ENCODE measurements around the gene GPX3.

The GPX3 gene

DNA sequence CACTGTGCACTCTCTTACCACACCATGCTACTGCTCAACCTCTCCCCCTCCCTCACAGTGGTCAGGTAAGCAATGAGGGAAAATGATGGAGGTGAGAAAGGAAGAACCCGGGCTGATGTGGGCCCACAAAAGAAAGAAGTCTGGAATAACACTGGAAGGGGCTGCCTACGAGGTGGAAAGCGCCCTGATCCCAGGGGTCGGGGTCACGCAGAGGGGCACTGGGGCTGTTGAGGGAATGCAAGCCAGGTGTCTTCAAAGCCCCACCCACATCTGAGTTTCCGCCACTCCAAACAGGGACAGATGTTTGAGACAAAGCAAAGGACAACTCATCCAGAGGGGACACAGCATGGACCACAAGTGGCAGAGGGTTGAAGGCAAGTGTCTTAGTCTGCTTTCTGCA is 56.2 kb downstream of the GPX3 start:
- DNase-seq (ENCODE audit: low read depth, low spot score) = no peak

DNA sequence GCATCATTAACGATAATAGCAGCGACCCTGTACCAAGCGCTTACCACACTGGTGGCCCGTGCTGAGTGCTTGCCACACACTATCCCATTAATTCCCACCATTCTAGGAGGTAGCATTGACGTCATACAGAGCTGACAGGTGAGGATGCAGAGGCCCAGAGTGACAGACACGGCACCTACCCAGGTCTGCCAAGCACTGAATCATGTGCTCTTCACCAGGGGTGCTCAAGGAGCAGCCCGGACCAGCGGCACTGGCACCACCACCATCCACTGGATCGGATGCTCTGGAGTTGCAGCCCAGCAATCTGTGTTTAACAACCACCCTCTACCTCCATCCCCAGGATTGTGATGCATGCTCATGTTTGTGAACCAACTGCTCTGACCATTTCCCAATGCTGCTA is 57.0 kb downstream of the GPX3 start:
- DNase-seq (ENCODE audit: low read depth, low spot score) = no peak

DNA sequence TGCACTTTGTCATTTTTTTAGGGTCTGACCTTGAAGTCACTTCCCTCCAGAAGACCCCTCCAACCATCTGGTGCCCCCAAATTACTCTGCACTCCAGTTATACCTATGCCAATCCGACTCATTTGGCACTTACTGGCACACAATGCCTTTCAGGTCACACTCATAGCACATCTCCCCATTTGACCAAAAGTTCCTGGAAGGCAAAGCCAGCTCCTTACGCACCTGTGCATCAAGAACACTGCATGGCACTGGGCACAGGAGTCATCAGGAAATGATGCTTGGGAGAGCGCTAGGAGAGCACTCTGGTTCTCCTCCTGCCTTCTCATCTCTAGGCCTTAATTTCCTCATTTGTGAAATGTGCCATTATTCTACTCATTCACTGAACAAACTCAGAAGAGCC is 57.6 kb downstream of the GPX3 start:
- DNase-seq (ENCODE audit: low read depth, low spot score) = no peak

Measured in ELF-1 (cell line).